GM12892 (cell line): ENCODE data around the gene ADARB2.

Experiments
- POLR2A ChIP-seq: IDR thresholded peaks from 2 replicates; pipeline ENCODE4 v1.6.1; 2011; ENCODE audit warnings: low read depth, low read length, control low read depth
- POLR2AphosphoS5 ChIP-seq: IDR thresholded peaks from 2 replicates; pipeline ENCODE4 v1.6.1; 2011; ENCODE audit warnings: low read depth, low read length, control low read depth
- TAF1 ChIP-seq: IDR thresholded peaks from 2 replicates; pipeline ENCODE4 v1.6.1; 2011; ENCODE audit warnings: low read depth, mild to moderate bottlenecking, control low read depth, low read length, borderline replicate concordance

DNA sequence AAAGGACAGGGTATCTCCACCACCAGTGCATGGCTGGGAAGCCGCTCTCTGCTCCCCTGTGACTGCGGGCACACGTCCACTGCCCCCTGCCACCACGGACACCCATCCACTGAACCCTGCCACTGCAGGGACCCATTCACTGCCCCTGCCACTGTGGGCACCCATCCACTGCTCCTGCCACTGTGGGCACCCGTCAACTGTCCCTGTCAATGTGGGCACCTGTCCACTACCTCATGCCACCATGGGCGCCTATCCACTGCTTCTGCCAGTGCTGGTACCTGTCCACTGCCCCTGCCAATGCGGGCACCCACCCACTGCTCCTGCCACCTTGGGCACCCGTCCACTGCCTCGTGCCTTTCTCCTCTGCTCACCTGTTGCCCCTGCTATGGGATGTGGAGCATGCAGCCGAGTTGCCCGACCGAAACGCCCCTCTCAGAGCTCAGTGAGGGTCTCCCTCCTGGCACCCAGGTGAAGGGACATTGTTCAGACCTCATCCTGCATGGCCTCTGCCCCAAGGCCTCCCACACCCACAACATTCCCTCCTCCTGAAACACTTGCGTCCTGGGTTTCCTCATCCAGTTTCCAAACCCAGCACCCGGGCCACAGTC is 207.4 kb downstream of the ADARB2 start:
- TF ChIP-seq POLR2AphosphoS5 (no peak), POLR2A (no peak), TAF1 (no peak)
